Naive B cell (primary cell): ENCODE data around the gene TBC1D24. TPM values are rescaled to one million over a fixed set of nuclear protein-coding genes. Genes with fewer than 3 reads are reported as not detected.

Experiments used
- ATAC-seq, 2 donors: fragments of 150-1000 bp; cut with Tn5 transposase; 2 replicates each; pipeline ENCODE4 v1.10.0; 2021; ENCODE audit warnings: low read depth in 2 of 2, mild to moderate bottlenecking in 2 of 2, moderate library complexity in 2 of 2
- DNase-seq: peaks from one replicate; pipeline ENCODE4 v3.0.0; 2022
- H3K27ac Mint-ChIP-seq, 6 donors: one replicate each; pipeline ENCODE4 v1.8.0; 2020 to 2022; ENCODE audit warnings: mild to moderate bottlenecking in 6 of 6, mixed read lengths in 6 of 6, moderate library complexity in 5 of 6, inconsistent platforms in 2 of 6
- H3K27me3 Mint-ChIP-seq, 3 donors: one replicate each; pipeline ENCODE4 v1.8.0; 2021 to 2022; ENCODE audit warnings: mixed read lengths in 3 of 3, mild to moderate bottlenecking in 1 of 3
- H3K36me3 Mint-ChIP-seq, 2 donors: one replicate each; pipeline ENCODE4 v1.8.0; 2020 to 2022; ENCODE audit warnings: mixed read lengths in 2 of 2, inconsistent platforms in 1 of 2, mild to moderate bottlenecking in 1 of 2
- H3K4me1 Mint-ChIP-seq, 3 donors: one replicate each; pipeline ENCODE4 v1.8.0; 2020 to 2022; ENCODE audit warnings: mixed read lengths in 3 of 3, inconsistent platforms in 1 of 3, mild to moderate bottlenecking in 1 of 3, moderate library complexity in 1 of 3
- H3K4me3 Mint-ChIP-seq, 8 donors: one replicate each; pipeline ENCODE4 v1.8.0; 2020 to 2022; ENCODE audit warnings: mild to moderate bottlenecking in 8 of 8, mixed read lengths in 8 of 8, moderate library complexity in 8 of 8, inconsistent platforms in 2 of 8
- H3K9me3 Mint-ChIP-seq, 7 donors: one replicate each; pipeline ENCODE4 v1.8.0; 2020 to 2022; ENCODE audit warnings: mixed read lengths in 7 of 7, mild to moderate bottlenecking in 5 of 7, inconsistent platforms in 2 of 7, moderate library complexity in 1 of 7
- polyA plus RNA-seq, 6 donors: library from polyadenylated mRNA; unstranded; fragments of 300-500 nt; fragmentation: Illumina TruSeq; gene quantifications; one replicate each; pipeline ENCODE4 v1.2.3, GENCODE V29; 2021; ENCODE audit warnings: low read depth in 6 of 6

Gene TBC1D24
- polyA plus RNA-seq, 6 donors from 2014 or later = 0.22 to 3.3 (median 2.5) TPM

- DNase-seq (no peak), ATAC-seq (no peak)
- H3K36me3 Mint-ChIP-seq = no peaks in the 10 kb centered on the region
- H3K9me3 Mint-ChIP-seq = no peaks in the 10 kb centered on the region
- H3K4me3 Mint-ChIP-seq = peak overlapping the region in 2 of 8 donors; percentile 20 to 50
- H3K4me1 Mint-ChIP-seq = peaks cover 19 to 34% (median 21%) of the 10 kb centered on the region in 3 donors
- no peaks in the 10 kb centered on the region for H3K27me3 Mint-ChIP-seq
- peak overlapping the region in 4 of 6 donors; percentile 30 to 70 (median 41) for H3K27ac Mint-ChIP-seq
Observed at GRCh38 chr16:2483939-2484897, 9.3 kb downstream of the TBC1D24 start.

- Mint-ChIP-seq H3K36me3 (no peaks in the 10 kb centered on the region), H3K27me3 (no peaks in the 10 kb centered on the region), H3K9me3 (no peaks in the 10 kb centered on the region), H3K4me3 (peak overlapping the region in 1 of 8 donors; percentile 31), H3K4me1 (peaks cover 19 to 34% (median 21%) of the 10 kb centered on the region in 3 donors), H3K27ac (peak overlapping the region in 4 of 6 donors; percentile 30 to 76 (median 56))
- ATAC-seq = no peak
- DNase-seq = no peak
Observed at GRCh38 chr16:2484898-2485508, 10.1 kb downstream of the TBC1D24 start.

GRCh38 chr16:2485811-2486507, 11.0 kb downstream of the TBC1D24 start:
- Mint-ChIP-seq H3K4me1 (peaks cover 19 to 34% (median 21%) of the 10 kb centered on the region in 3 donors), H3K36me3 (no peaks in the 10 kb centered on the region), H3K27me3 (no peaks in the 10 kb centered on the region), H3K4me3 (peak overlapping the region in 1 of 8 donors; percentile 41), H3K27ac (peak overlapping the region in 1 of 6 donors; percentile 90), H3K9me3 (no peaks in the 10 kb centered on the region)
- DNase-seq (no peak), ATAC-seq (no peak)

DNA sequence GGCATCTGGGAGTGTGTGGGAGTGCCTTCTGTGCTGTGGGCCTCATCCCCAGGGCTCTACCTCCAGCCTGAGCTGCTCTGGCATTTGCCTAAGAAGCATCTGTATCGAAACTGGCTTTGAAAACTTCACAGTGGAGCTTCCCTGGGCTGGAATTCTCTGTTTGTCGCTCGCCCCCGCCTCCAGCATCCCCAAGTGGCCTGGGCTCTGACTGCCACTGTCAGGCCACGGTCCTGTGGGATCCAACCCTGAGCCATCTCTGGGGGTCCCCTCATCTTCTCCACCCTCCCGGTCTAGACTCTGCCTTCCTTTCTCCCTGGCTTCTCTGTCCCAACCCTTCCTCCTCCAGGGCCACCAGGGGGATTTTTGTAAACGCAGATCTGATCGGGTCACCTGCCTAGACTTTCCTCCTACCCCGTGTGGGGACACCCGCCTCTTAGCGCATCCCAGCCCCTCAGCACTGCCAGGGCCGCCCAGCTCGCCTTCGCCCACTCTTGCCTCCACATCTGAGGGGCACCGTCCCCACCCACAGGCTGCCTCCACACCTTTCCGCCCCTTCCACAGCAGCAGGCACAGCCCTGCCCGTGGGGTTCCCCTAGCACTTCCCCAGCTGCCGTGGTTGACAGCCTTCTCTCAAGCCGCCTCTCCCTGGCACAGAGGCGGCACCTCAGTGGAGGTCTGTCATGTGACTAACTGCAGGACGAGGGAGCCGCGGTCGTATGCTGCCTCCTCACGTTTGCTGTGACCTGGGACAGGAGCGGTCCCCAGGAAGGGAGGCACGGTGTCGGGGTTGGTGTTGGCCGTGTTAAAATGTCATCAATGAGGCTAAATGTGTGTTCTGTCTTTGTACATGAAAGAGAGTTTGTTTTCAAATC, 12.0 kb downstream of the TBC1D24 start:
- ATAC-seq (peak; percentile 98 to 99), DNase-seq (peak; percentile 82)
- Mint-ChIP-seq H3K4me1 (peaks cover 19 to 32% (median 21%) of the 10 kb centered on the region in 3 donors), H3K27ac (peak overlapping the region; percentile 90 to 98 (median 96)), H3K4me3 (peak overlapping the region; percentile 6 to 88 (median 78)), H3K27me3 (no peaks in the 10 kb centered on the region), H3K36me3 (no peaks in the 10 kb centered on the region), H3K9me3 (no peaks in the 10 kb centered on the region)

- no peaks in the 10 kb centered on the region for H3K27me3 Mint-ChIP-seq
- no peak for ATAC-seq
- H3K9me3 Mint-ChIP-seq = no peaks in the 10 kb centered on the region
- DNase-seq = no peak
- peak overlapping the region; percentile 90 to 98 (median 96) for H3K27ac Mint-ChIP-seq
- H3K4me1 Mint-ChIP-seq = peaks cover 16 to 28% (median 16%) of the 10 kb centered on the region in 3 donors
- peak overlapping the region; percentile 6 to 88 (median 78) for H3K4me3 Mint-ChIP-seq
- no peaks in the 10 kb centered on the region for H3K36me3 Mint-ChIP-seq
Observed at GRCh38 chr16:2487517-2487842, 12.6 kb downstream of the TBC1D24 start.

DNA sequence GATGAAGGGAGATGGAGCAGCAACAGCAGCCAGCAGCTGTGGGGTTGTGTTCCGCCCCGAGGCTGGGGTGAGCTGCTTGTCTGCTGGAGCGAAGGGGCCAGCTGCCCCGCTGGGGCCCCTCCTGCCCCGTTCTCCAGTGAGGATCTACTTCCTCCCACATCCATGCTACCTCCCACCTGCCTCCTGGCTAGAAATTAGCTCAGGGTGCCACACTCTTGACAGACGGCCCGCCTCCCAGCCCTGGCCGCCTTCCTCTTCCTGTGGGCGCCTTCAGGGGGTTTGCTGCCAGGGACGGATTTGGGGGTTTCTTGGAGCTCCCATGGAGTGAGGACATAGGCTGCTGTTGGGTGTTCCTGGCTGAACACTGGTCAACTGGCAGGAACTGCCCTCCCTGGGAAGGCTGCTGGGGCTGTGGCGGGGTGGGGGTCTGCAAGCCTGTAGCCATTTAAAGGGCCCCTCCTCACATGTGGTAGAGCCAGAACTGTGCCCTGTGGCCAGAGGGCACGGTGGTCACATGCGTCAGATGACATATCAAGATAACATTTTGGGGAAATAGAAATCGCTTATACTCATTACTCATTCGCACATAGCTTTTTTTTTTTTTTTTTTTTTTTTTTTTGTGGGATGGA, 13.1 kb downstream of the TBC1D24 start:
- Mint-ChIP-seq H3K36me3 (no peaks in the 10 kb centered on the region), H3K27ac (peak overlapping the region in 2 of 6 donors; percentile 33 to 47), H3K4me1 (peaks cover 11 to 26% (median 16%) of the 10 kb centered on the region in 3 donors), H3K4me3 (peak overlapping the region in 5 of 8 donors; percentile 47 to 79 (median 67)), H3K27me3 (no peaks in the 10 kb centered on the region), H3K9me3 (no peaks in the 10 kb centered on the region)
- DNase-seq (no peak), ATAC-seq (no peak)

- peaks cover 11 to 21% (median 12%) of the 10 kb centered on the region in 3 donors for H3K4me1 Mint-ChIP-seq
- H3K4me3 Mint-ChIP-seq = no peak overlapping the region
- ATAC-seq (no peak), DNase-seq (no peak)
- peak overlapping the region in 1 of 6 donors; percentile 38 for H3K27ac Mint-ChIP-seq
- H3K36me3 Mint-ChIP-seq = no peaks in the 10 kb centered on the region
- H3K27me3 Mint-ChIP-seq = no peaks in the 10 kb centered on the region
- no peaks in the 10 kb centered on the region for H3K9me3 Mint-ChIP-seq
Observed at GRCh38 chr16:2489581-2489980, 14.7 kb downstream of the TBC1D24 start.

DNA sequence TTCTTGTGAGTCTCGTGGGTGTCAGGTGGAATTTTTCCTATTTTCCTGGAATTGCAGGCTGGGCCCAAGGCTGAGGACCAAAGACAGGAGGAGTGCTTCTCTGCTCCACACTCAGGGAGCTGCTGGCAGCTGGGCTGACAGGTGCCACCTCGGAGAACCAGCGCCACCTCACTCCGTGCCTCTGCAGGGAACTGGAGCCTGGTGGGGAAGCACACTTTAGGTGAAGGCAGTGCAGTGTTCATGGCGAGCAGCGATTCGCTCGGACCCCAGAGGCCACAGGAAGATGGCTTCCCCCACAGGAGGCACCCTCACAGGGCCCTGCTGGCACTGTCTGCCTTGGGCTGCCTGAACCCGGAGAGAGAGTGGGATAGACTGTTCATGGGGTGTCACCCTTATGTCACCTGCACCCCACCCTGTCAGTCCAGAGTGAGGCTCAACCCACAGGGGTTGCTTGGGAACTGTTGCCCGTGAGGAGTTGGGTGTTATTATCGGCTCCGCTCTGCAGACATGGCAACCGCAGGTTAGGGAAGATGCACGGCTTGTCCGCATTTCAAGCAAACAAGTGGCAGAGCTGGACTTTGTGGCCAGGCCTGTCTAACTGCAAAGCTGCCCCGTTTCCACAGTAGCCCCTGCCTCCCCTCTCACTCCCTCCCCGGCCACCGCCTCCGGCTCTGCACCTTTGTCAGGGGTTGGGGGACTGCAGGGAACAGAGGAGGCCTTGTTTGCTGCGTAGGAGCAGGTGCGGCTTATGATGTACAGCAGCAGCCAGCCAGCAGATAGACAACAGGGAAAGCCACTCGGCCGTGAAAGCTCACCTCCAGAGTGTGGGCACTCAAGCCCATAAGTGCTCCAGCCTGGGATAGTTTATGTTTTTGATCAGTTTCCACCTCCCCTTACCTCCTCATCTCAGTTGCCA, 15.5 kb downstream of the TBC1D24 start:
- H3K4me1 Mint-ChIP-seq = peaks cover 11 to 21% (median 12%) of the 10 kb centered on the region in 3 donors
- H3K9me3 Mint-ChIP-seq = no peaks in the 10 kb centered on the region
- H3K27me3 Mint-ChIP-seq = no peaks in the 10 kb centered on the region
- DNase-seq (no peak), ATAC-seq (no peak)
- H3K27ac Mint-ChIP-seq = peak overlapping the region in 1 of 6 donors; percentile 38
- H3K4me3 Mint-ChIP-seq = no peak overlapping the region
- H3K36me3 Mint-ChIP-seq = no peaks in the 10 kb centered on the region

DNA sequence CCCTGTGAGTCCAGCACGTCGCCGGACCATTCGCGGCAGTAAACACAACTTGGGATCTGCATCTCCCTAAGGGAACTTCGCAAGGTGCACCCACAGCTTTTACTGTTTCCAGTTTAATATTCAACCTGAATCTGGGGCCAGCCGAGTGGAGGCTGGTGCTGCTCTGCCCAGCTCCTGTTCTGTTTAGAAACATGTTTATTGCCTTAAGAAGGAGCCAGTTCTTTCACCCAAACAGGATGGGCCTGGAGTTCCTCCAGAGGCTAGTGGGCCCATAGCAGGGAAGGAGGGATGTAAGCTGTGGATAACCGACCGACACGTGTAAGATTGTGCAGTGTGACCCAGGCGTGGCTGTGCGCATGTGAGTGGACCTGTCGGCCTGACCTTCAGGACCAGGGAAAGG, 17.4 kb downstream of the TBC1D24 start:
- no peak overlapping the region for H3K4me3 Mint-ChIP-seq
- no peaks in the 10 kb centered on the region for H3K36me3 Mint-ChIP-seq
- H3K27me3 Mint-ChIP-seq = no peaks in the 10 kb centered on the region
- DNase-seq = no peak
- no peak overlapping the region for H3K27ac Mint-ChIP-seq
- ATAC-seq = no peak
- H3K4me1 Mint-ChIP-seq = peaks cover 3 to 9% (median 4%) of the 10 kb centered on the region in 3 donors
- H3K9me3 Mint-ChIP-seq = no peaks in the 10 kb centered on the region

DNA sequence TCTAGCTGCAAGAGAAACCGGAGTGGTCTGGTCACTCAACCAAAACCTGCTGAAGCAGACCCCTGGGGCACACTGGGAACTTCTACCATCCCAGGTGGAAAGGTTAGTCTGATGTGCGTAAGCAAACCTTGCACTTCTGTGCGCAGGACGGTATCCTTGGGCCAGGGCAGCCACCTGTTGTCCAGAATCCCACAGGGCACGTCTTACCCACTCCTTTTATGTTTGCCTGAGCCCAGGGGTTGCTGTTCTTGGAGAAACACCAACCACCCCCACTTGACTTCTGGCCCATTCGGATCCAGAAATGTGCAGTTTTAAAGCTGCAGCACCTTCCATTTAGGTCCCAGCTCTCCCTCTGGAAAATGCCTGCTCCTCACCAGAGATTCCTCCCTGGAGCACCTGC, 18.7 kb downstream of the TBC1D24 start:
- no peaks in the 10 kb centered on the region for H3K36me3 Mint-ChIP-seq
- DNase-seq (no peak), ATAC-seq (no peak)
- H3K4me3 Mint-ChIP-seq = no peak overlapping the region
- H3K4me1 Mint-ChIP-seq = no peaks in the 10 kb centered on the region
- H3K27ac Mint-ChIP-seq = no peak overlapping the region
- H3K9me3 Mint-ChIP-seq = no peaks in the 10 kb centered on the region
- H3K27me3 Mint-ChIP-seq = no peaks in the 10 kb centered on the region

DNA sequence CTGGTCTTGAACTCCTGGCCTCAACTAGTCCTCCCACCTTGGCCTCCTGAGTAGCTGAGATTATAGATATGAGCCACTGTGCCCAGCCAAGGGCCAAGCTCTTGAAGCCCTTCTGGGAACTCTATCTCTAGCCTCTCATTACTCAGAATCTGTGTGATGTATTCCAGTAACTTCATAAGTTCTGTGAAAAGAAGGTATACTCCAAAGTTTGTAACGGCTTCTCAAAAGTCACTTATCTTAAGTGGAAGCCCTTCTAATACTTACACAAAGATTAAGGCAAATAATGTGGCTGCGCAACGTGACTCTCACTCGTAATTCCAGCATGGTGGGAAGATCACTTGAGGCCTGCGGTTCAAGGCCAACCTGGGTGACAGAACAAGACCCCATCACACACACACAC, 19.7 kb downstream of the TBC1D24 start:
- DNase-seq (no peak), ATAC-seq (no peak)
- Mint-ChIP-seq H3K27me3 (no peaks in the 10 kb centered on the region), H3K9me3 (no peaks in the 10 kb centered on the region), H3K4me1 (no peaks in the 10 kb centered on the region), H3K27ac (no peak overlapping the region), H3K4me3 (no peak overlapping the region), H3K36me3 (no peaks in the 10 kb centered on the region)
